HL-60 (cell line): Measurements from ENCODE around the gene ADARB1.

Experiments
- DNase-seq, 2 experiments: peaks; one replicate each; pipeline ENCODE4 v3.0.0-alpha.2; 2010 to 2020; ENCODE audit warnings: low read depth in 1 of 2, low spot score in 1 of 2
- H3K27ac ChIP-seq: fragments of 250-450 bp; sonication (Bioruptor Pico); replicated peaks from 2 replicates; pipeline ENCODE4 v1.5.1; 2020; ENCODE audit warnings: mild to moderate bottlenecking, moderate library complexity
- H3K27me3 ChIP-seq: fragments of 250-450 bp; sonication (Bioruptor Pico); 2 replicates; pipeline ENCODE4 v1.5.1; 2021; ENCODE audit warnings: mild to moderate bottlenecking, moderate library complexity; ENCODE audit not compliant: insufficient read depth, poor library complexity, severe bottlenecking
- H3K4me3 ChIP-seq: replicated peaks from 2 replicates; pipeline ENCODE4 v1.5.1; 2011; ENCODE audit warnings: mild to moderate bottlenecking, control low read depth, low read length; ENCODE audit not compliant: insufficient read depth
- CTCF ChIP-seq: IDR thresholded peaks from one replicate; pipeline ENCODE4 v1.5.1; 2011; ENCODE audit warnings: low read length, control low read depth, inconsistent platforms; ENCODE audit not compliant: insufficient read depth
- GABPA ChIP-seq: IDR thresholded peaks from 2 replicates; pipeline ENCODE4 v1.6.1; 2012; ENCODE audit warnings: low read depth
- POLR2AphosphoS5 ChIP-seq: IDR thresholded peaks from 2 replicates; pipeline ENCODE4 v1.6.1; 2012; ENCODE audit warnings: low read depth
- REST ChIP-seq: IDR thresholded peaks from 2 replicates; pipeline ENCODE4 v1.6.1; 2012; ENCODE audit warnings: low read depth; ENCODE audit not compliant: insufficient replicate concordance
- SPI1 ChIP-seq: IDR thresholded peaks from 2 replicates; pipeline ENCODE4 v1.6.1; 2012; ENCODE audit warnings: low read depth, mild to moderate bottlenecking, borderline replicate concordance

ADARB1 gene

GRCh38 chr21:45169682-45170081 lies 95.3 kb downstream of the ADARB1 start:
- no peak for DNase-seq
- no peak for TF ChIP-seq REST
- TF ChIP-seq GABPA, result no peak
- no peak for TF ChIP-seq POLR2AphosphoS5
- no peak for TF ChIP-seq SPI1
- TF ChIP-seq CTCF, result no peak
- no peaks in the 10 kb centered on the region for H3K27me3 ChIP-seq
- H3K4me3 ChIP-seq, result no peak overlapping the region
- no peak overlapping the region for H3K27ac ChIP-seq

- H3K4me3 ChIP-seq, result no peak overlapping the region
- no peak for DNase-seq
- H3K27me3 ChIP-seq, result no peaks in the 10 kb centered on the region
- no peak for TF ChIP-seq REST
- TF ChIP-seq SPI1, result no peak
- no peak for TF ChIP-seq POLR2AphosphoS5
- TF ChIP-seq CTCF, result no peak
- TF ChIP-seq GABPA, result no peak
- H3K27ac ChIP-seq, result no peak overlapping the region
Measured at GRCh38 chr21:45170987-45171386, 96.6 kb downstream of the ADARB1 start.

GRCh38 chr21:45172420-45172819 lies 98.0 kb downstream of the ADARB1 start:
- no peak for DNase-seq
- no peak overlapping the region for H3K27ac ChIP-seq
- no peak overlapping the region for H3K4me3 ChIP-seq
- H3K27me3 ChIP-seq, result no peaks in the 10 kb centered on the region
- no peak for TF ChIP-seq POLR2AphosphoS5
- no peak for TF ChIP-seq SPI1
- TF ChIP-seq CTCF, result no peak
- TF ChIP-seq GABPA, result no peak
- no peak for TF ChIP-seq REST
